Keratinocyte (primary cell): ENCODE results near the gene CABP4.

Experiments
- EZH2 ChIP-seq: IDR thresholded peaks from one replicate; pipeline ENCODE4 v1.6.1; 2012; ENCODE audit warnings: inconsistent platforms, mild to moderate bottlenecking, low read length, moderate library complexity
- TF ChIP-seq, protein P1 (sequence below), 3 experiments: IDR thresholded peaks in 1 of 3; conservative IDR thresholded peaks in 1 of 3; optimal IDR thresholded peaks in 1 of 3; 2 replicates in 2 of 3; 3 replicates in 1 of 3; pipeline versions ENCODE3 to v1.5.1; 2011; ENCODE audit warnings: low read length in 3 of 3, mild to moderate bottlenecking in 3 of 3, moderate library complexity in 2 of 3, control low read depth in 1 of 3, inconsistent platforms in 1 of 3; ENCODE audit not compliant: insufficient read depth in 2 of 3; ENCODE audit errors: extremely low read depth in 1 of 3

DNA sequence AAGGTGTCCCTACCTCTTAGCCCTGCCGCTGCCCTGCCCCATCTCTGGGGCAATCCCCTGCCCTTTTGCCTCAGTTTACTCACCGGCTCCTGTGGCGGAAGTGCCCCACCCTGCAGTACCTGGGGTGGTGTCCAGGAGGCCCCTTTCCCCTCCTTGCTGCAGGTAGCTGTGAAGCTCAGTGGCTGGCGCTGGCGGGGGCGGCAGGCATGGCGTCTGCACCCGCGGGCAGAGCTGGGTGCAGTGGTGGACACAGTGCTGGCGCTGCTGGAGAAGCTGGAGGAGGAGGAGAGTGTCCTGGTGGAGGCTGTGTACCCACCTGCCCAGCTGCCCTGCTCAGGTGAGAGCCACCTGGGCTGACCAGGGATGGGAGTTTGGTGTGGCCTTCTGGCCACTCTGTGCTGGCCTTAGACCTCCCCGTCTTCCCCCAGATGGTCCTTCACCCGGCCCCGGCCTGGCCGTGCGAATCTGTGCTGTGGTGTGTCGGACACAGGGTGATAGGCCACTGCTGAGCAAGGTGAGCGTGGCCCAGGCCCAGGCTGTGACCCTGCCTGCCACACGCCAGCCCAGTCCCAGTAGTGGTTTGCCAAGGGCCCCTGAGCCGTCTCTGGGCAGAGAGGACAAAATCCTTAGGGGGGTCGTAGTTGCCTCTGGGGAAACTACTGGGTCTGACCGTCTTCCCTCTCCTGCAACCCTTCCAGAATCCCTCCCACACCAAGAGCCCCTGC, 35.7 kb upstream of the CABP4 start:
- TF ChIP-seq, protein P1, sequence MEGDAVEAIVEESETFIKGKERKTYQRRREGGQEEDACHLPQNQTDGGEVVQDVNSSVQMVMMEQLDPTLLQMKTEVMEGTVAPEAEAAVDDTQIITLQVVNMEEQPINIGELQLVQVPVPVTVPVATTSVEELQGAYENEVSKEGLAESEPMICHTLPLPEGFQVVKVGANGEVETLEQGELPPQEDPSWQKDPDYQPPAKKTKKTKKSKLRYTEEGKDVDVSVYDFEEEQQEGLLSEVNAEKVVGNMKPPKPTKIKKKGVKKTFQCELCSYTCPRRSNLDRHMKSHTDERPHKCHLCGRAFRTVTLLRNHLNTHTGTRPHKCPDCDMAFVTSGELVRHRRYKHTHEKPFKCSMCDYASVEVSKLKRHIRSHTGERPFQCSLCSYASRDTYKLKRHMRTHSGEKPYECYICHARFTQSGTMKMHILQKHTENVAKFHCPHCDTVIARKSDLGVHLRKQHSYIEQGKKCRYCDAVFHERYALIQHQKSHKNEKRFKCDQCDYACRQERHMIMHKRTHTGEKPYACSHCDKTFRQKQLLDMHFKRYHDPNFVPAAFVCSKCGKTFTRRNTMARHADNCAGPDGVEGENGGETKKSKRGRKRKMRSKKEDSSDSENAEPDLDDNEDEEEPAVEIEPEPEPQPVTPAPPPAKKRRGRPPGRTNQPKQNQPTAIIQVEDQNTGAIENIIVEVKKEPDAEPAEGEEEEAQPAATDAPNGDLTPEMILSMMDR (optimal IDR thresholded peaks at IDR 0.05 in 1 of 3, IDR thresholded peaks at IDR 0.05 in 1 of 3, conservative IDR thresholded peaks at IDR 0.05 in 1 of 3; ENCODE audit: extremely low read depth in 1 of 3, insufficient read depth in 2 of 3, low read length in 3 of 3), result no peak
- TF ChIP-seq EZH2, result no peak
